C4-2B (cell line): ENCODE data around the gene SDHAF3.
"Not testable (repeated sequence)": the region's sequence is repeated elsewhere in the genome, so short reads cannot be mapped to it uniquely, and the experiment has no call there.

Experiments
- H3K27ac ChIP-seq: fragments of 450-650 bp; 2 replicates; pipeline ENCODE4 v1.5.1; 2017
- CTCF ChIP-seq: fragments of 450-650 bp; conservative IDR thresholded peaks from 2 replicates; pipeline ENCODE4 v1.5.1; 2017; ENCODE audit warnings: mild to moderate bottlenecking
- ZFX ChIP-seq: fragments of 450-650 bp; IDR thresholded peaks from 2 replicates; pipeline ENCODE4 v1.6.1; 2017

The SDHAF3 gene

GRCh38 chr7:97166308-97166707 lies 48.8 kb downstream of the SDHAF3 start:
- TF ChIP-seq CTCF = no peak

GRCh38 chr7:97167176-97167575 lies 49.7 kb downstream of the SDHAF3 start:
- no peak for TF ChIP-seq ZFX
- no peak for TF ChIP-seq CTCF
- no peak overlapping the region for H3K27ac ChIP-seq

More at GRCh38 chr7:97166308-97166707, 48.8 kb downstream of the SDHAF3 start:
- H3K27ac ChIP-seq = no peak overlapping the region

GRCh38 chr7:97167749-97168148 lies 50.3 kb downstream of the SDHAF3 start:
- no peak overlapping the region for H3K27ac ChIP-seq
- TF ChIP-seq CTCF (no peak), ZFX (no peak)

- H3K27ac ChIP-seq = no peak overlapping the region
- TF ChIP-seq CTCF (no peak), ZFX (no peak)
Measured at GRCh38 chr7:97174303-97174702, 56.8 kb downstream of the SDHAF3 start.

GRCh38 chr7:97179454-97180104 lies 62.1 kb downstream of the SDHAF3 start:
- no peak overlapping the region for H3K27ac ChIP-seq
- TF ChIP-seq CTCF (peak; percentile 97), ZFX (no peak)

GRCh38 chr7:97187067-97187466 lies 69.6 kb downstream of the SDHAF3 start:
- TF ChIP-seq ZFX (no peak), CTCF (no peak)
- no peak overlapping the region for H3K27ac ChIP-seq

GRCh38 chr7:97196174-97196573 lies 78.7 kb downstream of the SDHAF3 start:
- H3K27ac ChIP-seq = not testable (repeated sequence)

GRCh38 chr7:97198596-97198995 lies 81.1 kb downstream of the SDHAF3 start:
- TF ChIP-seq ZFX (no peak), CTCF (no peak)
- no peak overlapping the region for H3K27ac ChIP-seq
